HG02763 (cell line): Measurements from ENCODE around the gene CELF1.
"Not testable (repeated sequence)": the region's sequence is repeated elsewhere in the genome, so short reads cannot be mapped to it uniquely, and the experiment has no call there.

ENCODE experiments used
- ATAC-seq: cut with Tn5 transposase; IDR thresholded peaks from one replicate; pipeline ENCODE4 v1.9.1; 2021; ENCODE audit warnings: mild to moderate bottlenecking, moderate library complexity; ENCODE audit not compliant: unreplicated experiment

CELF1 gene

GRCh38 chr11:47541070-47541469 is 11.9 kb downstream of the CELF1 start:
- no peak for ATAC-seq

- ATAC-seq, result no peak
Observed at GRCh38 chr11:47539681-47540039, 13.3 kb downstream of the CELF1 start.

- no peak for ATAC-seq
Observed at GRCh38 chr11:47538741-47539565, 14.0 kb downstream of the CELF1 start.

- no peak for ATAC-seq
Observed at GRCh38 chr11:47536915-47537314, 16.0 kb downstream of the CELF1 start.

GRCh38 chr11:47534704-47535251 is 18.2 kb downstream of the CELF1 start:
- no peak for ATAC-seq

GRCh38 chr11:47533690-47534151 is 19.2 kb downstream of the CELF1 start:
- ATAC-seq, result no peak

GRCh38 chr11:47532597-47533213 is 20.2 kb downstream of the CELF1 start:
- no peak for ATAC-seq

DNA sequence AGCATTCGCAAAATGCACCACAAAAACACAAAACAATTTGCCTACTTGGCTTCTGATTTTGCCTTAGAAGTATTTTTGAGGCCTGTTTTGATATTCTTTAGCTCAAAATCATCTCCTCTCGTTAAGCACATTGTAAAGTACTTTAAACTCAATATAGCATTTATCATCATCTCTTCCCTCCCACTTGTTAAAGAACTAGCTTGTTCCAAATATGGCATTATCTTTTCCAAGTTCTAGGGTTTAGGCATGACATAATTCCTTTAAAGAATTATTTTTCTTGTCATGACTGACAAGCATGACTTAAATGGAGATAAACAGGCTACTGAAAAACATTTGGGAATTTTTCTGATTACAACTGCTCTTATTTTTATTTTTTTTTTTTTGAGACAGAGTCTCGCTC is 21.3 kb downstream of the CELF1 start:
- no peak for ATAC-seq

GRCh38 chr11:47530721-47531120 is 22.2 kb downstream of the CELF1 start:
- ATAC-seq, result not testable (repeated sequence)

- no peak for ATAC-seq
Observed at GRCh38 chr11:47529951-47530350, 23.0 kb downstream of the CELF1 start.

- no peak for ATAC-seq
Observed at GRCh38 chr11:47527186-47527585, 25.7 kb downstream of the CELF1 start.

GRCh38 chr11:47526032-47526431 is 26.9 kb downstream of the CELF1 start:
- not testable (repeated sequence) for ATAC-seq

- ATAC-seq, result no peak
Observed at GRCh38 chr11:47524291-47524874, 28.5 kb downstream of the CELF1 start.

- ATAC-seq, result peak; percentile 54
Observed at GRCh38 chr11:47523490-47524225, 29.3 kb downstream of the CELF1 start.

GRCh38 chr11:47518212-47518964 is 34.5 kb downstream of the CELF1 start:
- ATAC-seq, result no peak

DNA sequence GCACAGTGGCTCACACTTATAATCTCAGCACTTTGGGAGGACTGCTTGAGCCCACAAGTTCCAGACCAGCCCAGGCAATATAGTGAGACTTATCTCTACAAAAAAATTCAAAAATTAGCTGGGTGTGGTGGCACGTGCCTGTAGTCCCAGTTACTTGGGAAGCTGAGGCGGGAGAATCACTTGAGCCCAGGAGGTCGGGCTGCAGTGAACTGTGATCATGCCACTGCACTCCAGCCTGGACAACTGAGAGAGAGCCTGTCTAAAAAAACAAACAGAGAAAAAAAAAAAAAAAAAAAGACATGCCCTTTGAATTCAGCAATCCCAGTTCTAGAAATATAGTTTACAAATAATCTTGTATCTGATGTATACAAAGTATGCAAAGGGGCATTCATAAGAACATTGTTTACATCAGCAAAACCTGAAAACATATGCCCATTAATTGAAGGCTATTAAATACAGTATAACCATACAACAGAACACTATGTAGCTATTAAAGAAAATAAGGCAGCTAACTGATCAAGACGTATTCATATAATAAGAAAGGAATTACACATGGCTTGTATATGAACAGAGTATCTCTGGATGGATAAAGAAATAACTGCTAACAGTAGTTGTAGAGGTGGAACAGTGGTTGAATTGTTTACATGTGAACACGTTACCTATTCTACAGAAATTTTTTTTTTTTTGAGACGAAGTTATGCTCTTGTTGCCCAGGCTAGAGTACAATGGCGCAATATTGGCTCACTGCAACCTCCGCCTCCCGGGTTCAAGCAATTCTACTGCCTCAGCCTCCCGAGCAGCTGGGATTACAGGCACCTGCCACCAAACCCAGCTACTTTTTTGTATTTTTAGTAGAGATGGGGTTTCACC is 35.7 kb downstream of the CELF1 start:
- no peak for ATAC-seq

DNA sequence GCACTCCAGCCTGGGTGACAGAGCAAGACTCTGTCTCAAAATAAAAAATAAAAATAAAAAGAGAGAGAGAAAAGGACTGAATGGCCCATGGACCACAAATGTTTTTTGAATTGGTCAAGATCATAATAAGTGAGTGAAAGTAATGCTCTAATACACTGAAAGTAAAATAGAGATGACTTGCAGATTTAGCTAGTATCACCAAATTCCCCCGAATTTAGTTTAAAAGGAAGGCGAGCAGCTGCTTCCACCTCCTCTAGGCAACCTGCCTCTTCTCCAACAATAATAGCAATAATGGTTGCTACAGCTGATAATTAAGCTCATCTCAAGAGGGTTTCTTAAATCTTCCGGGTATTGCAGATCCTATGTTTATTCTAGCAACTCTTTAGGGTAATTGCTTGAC is 36.8 kb downstream of the CELF1 start:
- ATAC-seq, result no peak

DNA sequence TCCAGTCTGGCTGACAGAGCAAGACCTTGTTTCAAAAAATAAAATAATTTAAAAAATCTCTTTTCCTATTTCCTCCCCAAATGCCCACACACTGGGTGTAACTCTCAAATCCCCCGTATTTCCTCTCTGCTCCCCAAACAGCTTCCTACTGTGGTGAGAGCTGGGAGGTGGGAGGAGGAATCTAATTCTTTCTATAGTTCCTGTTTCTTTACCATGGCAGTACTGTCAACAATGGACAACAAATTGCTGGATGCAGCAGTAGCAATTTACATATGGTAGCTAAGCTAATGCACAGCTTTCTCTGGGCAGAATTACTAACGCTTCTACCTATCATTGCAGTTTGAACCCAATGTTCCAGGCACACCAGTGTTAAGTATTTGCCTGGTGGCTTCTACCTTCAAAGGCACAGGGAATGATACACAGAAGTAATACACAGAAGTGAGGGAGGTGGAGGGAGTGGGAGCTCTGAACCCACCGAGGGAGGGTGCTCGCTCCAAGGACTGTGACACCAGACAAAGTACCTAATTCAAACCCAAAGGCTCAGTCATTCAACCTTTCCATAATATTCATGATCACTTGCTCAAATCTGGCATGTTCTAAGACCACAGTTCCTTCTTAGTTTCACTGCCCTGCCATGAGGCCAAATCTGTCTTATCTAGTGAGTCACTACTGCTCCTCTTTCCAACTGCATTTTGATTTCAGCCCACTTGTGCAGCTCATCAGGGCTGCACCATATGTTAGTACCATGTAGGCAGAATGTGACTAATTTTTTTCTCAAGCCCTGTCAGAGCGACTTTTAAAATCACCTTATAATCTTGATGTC is 37.9 kb downstream of the CELF1 start:
- ATAC-seq, result no peak

- ATAC-seq, result no peak
Observed at GRCh38 chr11:47512701-47513100, 40.2 kb downstream of the CELF1 start.
